GM18505 (cell line): Measurements from ENCODE around the gene PCCA.

Source experiments
- ATAC-seq: cut with Tn5 transposase; IDR thresholded peaks from one replicate; pipeline ENCODE4 v1.9.1; 2021; ENCODE audit not compliant: unreplicated experiment
- POLR2A ChIP-seq: IDR thresholded peaks from 4 replicates; pipeline ENCODE4 v1.6.1; 2011; ENCODE audit warnings: borderline replicate concordance; ENCODE audit not compliant: insufficient read depth, insufficient read length; ENCODE audit errors: extremely low read depth

PCCA gene

GRCh38 chr13:100478107-100478809, 389.4 kb downstream of the PCCA start:
- TF ChIP-seq POLR2A = no peak
- no peak for ATAC-seq

DNA sequence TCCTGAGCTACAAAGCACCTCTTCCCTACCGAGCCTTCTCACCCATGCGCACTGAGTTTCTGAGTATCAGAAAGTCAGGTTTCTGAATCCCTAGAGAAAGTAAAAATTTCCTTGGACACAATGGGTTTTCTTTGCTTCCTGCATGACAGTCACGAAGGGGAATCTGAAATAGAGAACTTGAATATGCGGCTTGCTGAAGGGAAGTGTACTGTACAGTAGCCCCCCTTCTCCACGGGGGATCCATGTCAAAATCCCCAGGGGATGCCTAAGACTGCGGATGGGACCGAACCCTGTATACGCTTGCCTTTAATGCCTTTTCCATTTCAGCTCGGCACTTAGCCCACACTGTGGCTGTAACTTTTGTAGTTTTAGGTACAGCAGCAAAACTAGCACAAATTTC, 391.8 kb downstream of the PCCA start:
- ATAC-seq = no peak
- TF ChIP-seq POLR2A = no peak

GRCh38 chr13:100483139-100483538, 394.2 kb downstream of the PCCA start:
- TF ChIP-seq POLR2A = no peak
- no peak for ATAC-seq

DNA sequence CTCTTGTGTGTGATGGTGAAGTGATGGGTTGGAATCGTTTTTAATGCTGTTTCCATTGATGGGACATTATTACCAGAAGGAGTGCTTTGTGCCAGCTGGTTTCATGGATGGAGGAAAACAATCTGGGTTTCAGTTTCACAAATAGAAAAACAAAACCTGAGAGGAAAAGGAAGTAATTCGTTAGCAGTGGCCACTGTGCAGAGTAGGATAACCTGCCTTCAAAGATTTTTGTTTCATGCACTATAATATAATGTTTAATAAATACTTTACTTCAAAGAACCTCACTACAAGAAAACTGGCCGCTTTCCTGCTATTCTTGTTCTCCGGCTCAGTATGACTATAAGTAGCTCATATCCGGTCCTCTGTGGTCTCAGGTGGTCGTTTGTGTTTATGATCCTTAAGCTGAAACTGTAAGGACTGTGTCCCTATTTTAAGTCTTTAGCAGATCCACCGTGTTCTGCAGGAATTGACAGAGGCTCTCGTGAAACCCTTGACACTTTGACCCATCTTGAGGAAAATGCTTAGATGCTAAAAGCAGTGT, 395.0 kb downstream of the PCCA start:
- ATAC-seq = no peak
- no peak for TF ChIP-seq POLR2A

GRCh38 chr13:100484702-100485101, 395.8 kb downstream of the PCCA start:
- no peak for TF ChIP-seq POLR2A
- ATAC-seq = no peak

GRCh38 chr13:100485265-100485664, 396.4 kb downstream of the PCCA start:
- no peak for ATAC-seq

GRCh38 chr13:100490692-100491091, 401.8 kb downstream of the PCCA start:
- ATAC-seq = no peak
- no peak for TF ChIP-seq POLR2A

More at GRCh38 chr13:100485265-100485664, 396.4 kb downstream of the PCCA start:
- no peak for TF ChIP-seq POLR2A

GRCh38 chr13:100491164-100491842, 402.4 kb downstream of the PCCA start:
- no peak for TF ChIP-seq POLR2A
- ATAC-seq = no peak

- TF ChIP-seq POLR2A = no peak
- ATAC-seq = no peak
Measured at GRCh38 chr13:100493418-100493817, 404.5 kb downstream of the PCCA start.

GRCh38 chr13:100495455-100495854, 406.6 kb downstream of the PCCA start:
- ATAC-seq = no peak
- TF ChIP-seq POLR2A = no peak

GRCh38 chr13:100497389-100497788, 408.5 kb downstream of the PCCA start:
- TF ChIP-seq POLR2A = no peak
- no peak for ATAC-seq

- no peak for ATAC-seq
- no peak for TF ChIP-seq POLR2A
Measured at GRCh38 chr13:100502446-100502845, 413.6 kb downstream of the PCCA start.

- no peak for ATAC-seq
Measured at GRCh38 chr13:100503622-100504021, 414.7 kb downstream of the PCCA start.

GRCh38 chr13:100506154-100506553, 417.3 kb downstream of the PCCA start:
- TF ChIP-seq POLR2A = no peak
- no peak for ATAC-seq

More at GRCh38 chr13:100503622-100504021, 414.7 kb downstream of the PCCA start:
- no peak for TF ChIP-seq POLR2A
